Tibial nerve (tissue), 4 donors: ENCODE data around the gene NDUFB10. TPM values are rescaled to one million over a fixed set of nuclear protein-coding genes. Genes with fewer than 3 reads are reported as not detected.

Source experiments
- DNase-seq, 2 donors: peaks; one replicate each; pipeline ENCODE4 v3.0.0-alpha.2; 2019; ENCODE audit warnings: low spot score in 2 of 2
- H3K27ac ChIP-seq, 4 donors: fragments of 200-600 bp; sonication (generic) in 3 of 4; one replicate each; pipeline ENCODE4 v1.5.1; 2017 to 2019; ENCODE audit warnings: mild to moderate bottlenecking in 1 of 4
- H3K27me3 ChIP-seq, 2 donors: fragments of 200-600 bp; sonication (generic) in 1 of 2; one replicate each; pipeline versions ENCODE4 v1.5.1 to v1.6.0; 2017 to 2019
- H3K36me3 ChIP-seq, 3 donors: fragments of 200-600 bp; sonication (generic); one replicate each; pipeline ENCODE4 v1.5.1; 2018 to 2019
- H3K4me1 ChIP-seq, 4 donors: fragments of 200-600 bp; sonication (generic) in 3 of 4; one replicate each; pipeline ENCODE4 v1.5.1; 2017 to 2019
- H3K4me3 ChIP-seq, 4 donors: fragments of 200-600 bp; sonication (generic) in 3 of 4; one replicate each; pipeline ENCODE4 v1.5.1; 2017 to 2019; ENCODE audit warnings: mild to moderate bottlenecking in 1 of 4, moderate library complexity in 1 of 4
- H3K9me3 ChIP-seq, 4 donors: fragments of 200-600 bp; sonication (generic) in 3 of 4; one replicate each; pipeline ENCODE4 v1.5.1; 2017 to 2019
- CTCF ChIP-seq, 5 experiments: fragments of 200-600 bp in 3 of 5; fragments of 450-650 bp in 2 of 5; sonication (generic) in 3 of 5; IDR thresholded peaks; one replicate each; pipeline ENCODE4 v1.5.1; 2016 to 2019; ENCODE audit warnings: antibody characterized with exemption in 5 of 5, mild to moderate bottlenecking in 3 of 5, moderate library complexity in 2 of 5
- EP300 ChIP-seq, 2 donors: sonication (generic); formaldehyde crosslinking; IDR thresholded peaks; one replicate each; pipeline ENCODE4 v1.6.1; 2017; ENCODE audit warnings: antibody characterized with exemption in 2 of 2, mild to moderate bottlenecking in 1 of 2
- POLR2A ChIP-seq, 2 donors: fragments of 450-650 bp; IDR thresholded peaks; one replicate each; pipeline ENCODE4 v1.6.1; 2017; ENCODE audit warnings: antibody characterized with exemption in 2 of 2, mild to moderate bottlenecking in 2 of 2, moderate library complexity in 2 of 2
- WGBS, 2 donors: methylation state at CpG; one replicate each; pipeline ENCODE4 v1.1.5; 2018; 5-methylcytosine and 5-hydroxymethylcytosine counted together
- total RNA-seq, 4 donors: library from RNA; depleted of rRNA; stranded (reverse); fragments of >200 nt; gene quantifications; one replicate each; pipeline ENCODE4 v1.1.0, GENCODE V29; 2016

Gene NDUFB10
- total RNA-seq, 4 donors from 2014 or later, result 86.9 to 136 (median 116) TPM

- no peaks in the 10 kb centered on the region for H3K27me3 ChIP-seq
These were observed 4.6 kb downstream of the NDUFB10 start for GRCh38 chr16:1963806-1964505.

GRCh38 chr16:1964506-1965395 lies 5.4 kb downstream of the NDUFB10 start, which contains the start of gene RPS2:
RPS2 (minus strand) TSS chr16:1964826; CDS start chr16:1964625, 201 bp downstream.
- peak within 1 kb of the TSS; percentile 78 to 99 (median 94) for H3K27ac ChIP-seq
- DNase-seq, result peak; percentile 98 to 99
- H3K4me3 ChIP-seq, result peak within 1 kb of the TSS; percentile 74 to 93 (median 81)
- H3K36me3 ChIP-seq, result peaks cover 7 to 26% (median 16%) of the 10 kb centered on the region in 3 donors
- H3K27me3 ChIP-seq, result no peaks in the 10 kb centered on the region
- WGBS, 2 donors, result 0% methylated on average over 4 to 46 of the region's 97 CpGs
- TF ChIP-seq EP300 (IDR thresholded peaks at IDR 0.05) (peak; percentile 80 to 100), CTCF (IDR thresholded peaks at IDR 0.05) (peak in 2 of 5 experiments; percentile 33 to 55), POLR2A (IDR thresholded peaks at IDR 0.05) (peak; percentile 85 to 95)
- H3K9me3 ChIP-seq, result no peaks in the 10 kb centered on the region
- peaks cover 0 to 47% (median 33%) of the 10 kb centered on the region in 4 donors for H3K4me1 ChIP-seq

More at GRCh38 chr16:1963806-1964505, 4.6 kb downstream of the NDUFB10 start:
- Histone ChIP-seq H3K36me3 (peaks cover 7 to 26% (median 16%) of the 10 kb centered on the region in 3 donors), H3K27ac (peak overlapping the region; percentile 77 to 96 (median 86)), H3K9me3 (no peaks in the 10 kb centered on the region), H3K4me3 (peak overlapping the region; percentile 34 to 87 (median 74)), H3K4me1 (peaks cover 0 to 51% (median 34%) of the 10 kb centered on the region in 4 donors)
- WGBS, 2 donors, result 10 to 13% methylated on average over 28 to 43 of the region's 44 CpGs
- TF ChIP-seq CTCF (IDR thresholded peaks at IDR 0.05) (peak in 1 of 5 experiments; percentile 16), POLR2A (IDR thresholded peaks at IDR 0.05) (no peak), EP300 (IDR thresholded peaks at IDR 0.05) (no peak)
- no peak for DNase-seq

- H3K4me1 ChIP-seq, result peaks cover 0 to 41% (median 28%) of the 10 kb centered on the region in 4 donors
- TF ChIP-seq POLR2A (IDR thresholded peaks at IDR 0.05) (no peak), EP300 (IDR thresholded peaks at IDR 0.05) (no peak), CTCF (IDR thresholded peaks at IDR 0.05) (no peak)
- WGBS, 2 donors, result 22 to 25% methylated on average over 23 to 24 of the region's 24 CpGs
These were observed 6.2 kb downstream of the NDUFB10 start for GRCh38 chr16:1965396-1966001.

GRCh38 chr16:1966460-1966859 lies 7.1 kb downstream of the NDUFB10 start, which contains the start of gene RNF151:
RNF151 (plus strand) TSS chr16:1966856; CDS start chr16:1966882, 26 bp downstream.
- TF ChIP-seq EP300 (IDR thresholded peaks at IDR 0.05) (no peak), POLR2A (IDR thresholded peaks at IDR 0.05) (no peak), CTCF (IDR thresholded peaks at IDR 0.05) (no peak)
- WGBS, 2 donors, result 91 to 96% methylated on average over 6 of the region's 6 CpGs
- DNase-seq, result no peak
- H3K9me3 ChIP-seq, result no peaks in the 10 kb centered on the region
- no peaks in the 10 kb centered on the region for H3K27me3 ChIP-seq
- peaks cover 0 to 40% (median 28%) of the 10 kb centered on the region in 4 donors for H3K4me1 ChIP-seq
- peaks cover 4 to 18% (median 15%) of the 10 kb centered on the region in 3 donors for H3K36me3 ChIP-seq
- peak within 1 kb of the TSS; percentile 78 to 99 (median 94) for H3K27ac ChIP-seq
- H3K4me3 ChIP-seq, result peak within 1 kb of the TSS; percentile 74 to 93 (median 81)

More at GRCh38 chr16:1965396-1966001, 6.2 kb downstream of the NDUFB10 start:
- Histone ChIP-seq H3K4me3 (peak overlapping the region; percentile 74 to 93 (median 81)), H3K27me3 (no peaks in the 10 kb centered on the region), H3K9me3 (no peaks in the 10 kb centered on the region), H3K27ac (peak overlapping the region; percentile 78 to 99 (median 94)), H3K36me3 (peaks cover 7 to 26% (median 16%) of the 10 kb centered on the region in 3 donors)
- DNase-seq, result no peak
